IMR-90 (cell line): Measurements from ENCODE around the gene CDO1. TPM values are rescaled to one million over a fixed set of nuclear protein-coding genes. Genes with fewer than 3 reads are reported as not detected.

Experiments used
- ATAC-seq: fragments of 200-7000 bp; cut with Tn5 transposase; 2 replicates; pipeline ENCODE4 v1.9.1; 2020; ENCODE audit warnings: low read depth, mild to moderate bottlenecking, moderate library complexity
- BruUV-seq: library from RNA; stranded (reverse); fragments of 400-500 nt; replicated peaks from 2 replicates; lab custom pipeline; 2021; lab: Mats Ljungman, UMichigan
- CTCF ChIA-PET: fragments of 300-600 bp; formaldehyde crosslinking; extraction: SDS; loops from one replicate; lab custom pipeline; 2021; ENCODE audit warnings: antibody characterized with exemption; lab: Yijun Ruan, JAX
- POLR2A ChIA-PET: fragments of 300-600 bp; sonication (Branson Sonifier 250); formaldehyde crosslinking; loops from one replicate; lab custom pipeline; 2022; ENCODE audit warnings: antibody characterized with exemption; ENCODE audit not compliant: unreplicated experiment; lab: Charles Lee
- DNase-seq: peaks from one replicate; pipeline ENCODE4 v3.0.0; 2013
- H2AFZ ChIP-seq: replicated peaks from 2 replicates; pipeline ENCODE3; 2013; ENCODE audit warnings: low read length, mild to moderate bottlenecking; ENCODE audit not compliant: poor library complexity
- H2AK5ac ChIP-seq: 2 replicates; pipeline ENCODE4 v1.6.1; 2013; ENCODE audit warnings: low read depth, low read length, inconsistent platforms
- H2AK9ac ChIP-seq: replicated peaks from 2 replicates; pipeline ENCODE3; 2013; ENCODE audit warnings: mild to moderate bottlenecking, low read depth, low read length, moderate library complexity; ENCODE audit not compliant: poor library complexity
- H2BK120ac ChIP-seq: 2 replicates; pipeline ENCODE4 v1.6.1; 2013; ENCODE audit warnings: low read depth, low read length, inconsistent platforms
- H2BK15ac ChIP-seq: 3 replicates; pipeline ENCODE4 v1.6.1; 2013; ENCODE audit warnings: low read depth, low read length, inconsistent platforms
- H2BK20ac ChIP-seq: 2 replicates; pipeline ENCODE4 v1.6.1; 2013; ENCODE audit warnings: low read depth, mild to moderate bottlenecking, inconsistent platforms, low read length, moderate library complexity
- H2BK5ac ChIP-seq: 2 replicates; pipeline ENCODE4 v1.6.1; 2013; ENCODE audit warnings: mild to moderate bottlenecking, low read depth, low read length, inconsistent platforms; ENCODE audit not compliant: poor library complexity, severe bottlenecking
- H3K14ac ChIP-seq: replicated peaks from 2 replicates; pipeline ENCODE4 v1.6.1; 2013; ENCODE audit warnings: low read depth, low read length, inconsistent platforms
- H3K18ac ChIP-seq: 2 replicates; pipeline ENCODE4 v1.6.1; 2013; ENCODE audit warnings: low read depth, low read length, control low read depth
- H3K23ac ChIP-seq: 2 replicates; pipeline ENCODE4 v1.6.1; 2013; ENCODE audit warnings: low read depth, low read length, inconsistent platforms
- H3K27ac ChIP-seq: 2 replicates; pipeline ENCODE4 v1.5.1; 2013; ENCODE audit warnings: mild to moderate bottlenecking, control low read depth, low read length; ENCODE audit not compliant: insufficient read depth
- H3K27me3 ChIP-seq: 2 replicates; pipeline ENCODE4 v1.6.1; 2013; ENCODE audit warnings: low read length; ENCODE audit not compliant: control insufficient read depth, insufficient read depth
- H3K36me3 ChIP-seq: 2 replicates; pipeline ENCODE4 v1.6.1; 2013; ENCODE audit warnings: low read length, mixed read lengths; ENCODE audit not compliant: control insufficient read depth, insufficient read depth
- H3K4ac ChIP-seq: 2 replicates; pipeline ENCODE4 v1.6.1; 2013; ENCODE audit warnings: low read depth, low read length, inconsistent platforms
- H3K4me1 ChIP-seq: 2 replicates; pipeline ENCODE4 v1.6.1; 2013; ENCODE audit warnings: low read length, mixed read lengths; ENCODE audit not compliant: control insufficient read depth, insufficient read depth
- H3K4me2 ChIP-seq: 2 replicates; pipeline ENCODE4 v1.6.1; 2013; ENCODE audit warnings: low read depth, mild to moderate bottlenecking, control low read depth, low read length, moderate library complexity
- H3K4me3 ChIP-seq: 2 replicates; pipeline ENCODE4 v1.5.1; 2013; ENCODE audit warnings: low read depth, mild to moderate bottlenecking, control low read depth, low read length, moderate library complexity; ENCODE audit not compliant: insufficient read depth
- H3K56ac ChIP-seq: 2 replicates; pipeline ENCODE4 v1.6.1; 2013; ENCODE audit warnings: low read length, inconsistent platforms; ENCODE audit not compliant: insufficient read depth; ENCODE audit errors: extremely low read depth
- H3K79me1 ChIP-seq, 2 experiments: 2 replicates each; pipeline ENCODE4 v1.6.1; 2013; ENCODE audit warnings: low read length in 2 of 2, inconsistent platforms in 1 of 2, low read depth in 1 of 2
- H3K9ac ChIP-seq: 2 replicates; pipeline ENCODE4 v1.6.1; 2013; ENCODE audit warnings: low read depth, low read length, control low read depth
- H3K9me1 ChIP-seq: 2 replicates; pipeline ENCODE4 v1.6.1; 2013; ENCODE audit warnings: low read length, inconsistent platforms; ENCODE audit not compliant: insufficient read depth
- H3K9me3 ChIP-seq: 2 replicates; pipeline ENCODE4 v1.6.1; 2013; ENCODE audit warnings: low read length; ENCODE audit not compliant: control insufficient read depth, insufficient read depth
- H4K20me1 ChIP-seq: 2 replicates; pipeline ENCODE4 v1.6.1; 2013; ENCODE audit warnings: low read length, inconsistent platforms; ENCODE audit not compliant: insufficient read depth
- H4K5ac ChIP-seq: 2 replicates; pipeline ENCODE4 v1.6.1; 2013; ENCODE audit warnings: mild to moderate bottlenecking, low read depth, low read length, control low read depth
- H4K8ac ChIP-seq, 2 experiments: 2 replicates each; pipeline ENCODE4 v1.6.1; 2013; ENCODE audit warnings: low read depth in 2 of 2, low read length in 2 of 2, control low read depth in 1 of 2, inconsistent platforms in 1 of 2
- H4K91ac ChIP-seq: 2 replicates; pipeline ENCODE4 v1.6.1; 2013; ENCODE audit warnings: low read depth, low read length, inconsistent platforms; ENCODE audit not compliant: insufficient read depth
- BHLHE40 ChIP-seq: fragments of 150-350 bp; IDR thresholded peaks from 2 replicates; pipeline ENCODE4 v1.6.1; 2016; ENCODE audit warnings: mild to moderate bottlenecking, low read depth, low read length
- CEBPB ChIP-seq: IDR thresholded peaks from 2 replicates; pipeline ENCODE4 v1.6.1; 2012; ENCODE audit warnings: low read depth, low read length, improper control_type of control experiment
- CHD1 ChIP-seq: IDR thresholded peaks from 2 replicates; pipeline ENCODE4 v1.6.1; 2012; ENCODE audit warnings: low read depth, low read length, improper control_type of control experiment
- ELK1 ChIP-seq: fragments of 150-350 bp; IDR thresholded peaks from 2 replicates; pipeline ENCODE4 v1.6.1; 2016; ENCODE audit warnings: low read depth, mild to moderate bottlenecking, low read length, moderate library complexity, borderline replicate concordance
- FOS ChIP-seq: fragments of 150-350 bp; IDR thresholded peaks from 2 replicates; pipeline ENCODE4 v1.6.1; 2016; ENCODE audit warnings: low read depth, low read length
- MAFK ChIP-seq: IDR thresholded peaks from 2 replicates; pipeline ENCODE4 v1.6.1; 2012; ENCODE audit warnings: low read depth, low read length, improper control_type of control experiment
- MAZ ChIP-seq: IDR thresholded peaks from 2 replicates; pipeline ENCODE4 v1.6.1; 2012; ENCODE audit warnings: low read depth, mild to moderate bottlenecking, low read length, improper control_type of control experiment, moderate library complexity, borderline replicate concordance
- MXI1 ChIP-seq: IDR thresholded peaks from 2 replicates; pipeline ENCODE4 v1.6.1; 2012; ENCODE audit warnings: low read depth, mild to moderate bottlenecking, low read length, moderate library complexity, borderline replicate concordance
- NFE2L2 ChIP-seq: fragments of 150-350 bp; IDR thresholded peaks from 2 replicates; pipeline ENCODE4 v1.6.1; 2016; ENCODE audit warnings: low read depth, mild to moderate bottlenecking, low read length
- POLR2A ChIP-seq: IDR thresholded peaks from 2 replicates; pipeline ENCODE4 v1.6.1; 2012; ENCODE audit warnings: mild to moderate bottlenecking, low read depth, low read length
- RAD21 ChIP-seq: IDR thresholded peaks from 2 replicates; pipeline ENCODE4 v1.6.1; 2012; ENCODE audit warnings: low read length, improper control_type of control experiment
- RCOR1 ChIP-seq: IDR thresholded peaks from 2 replicates; pipeline ENCODE4 v1.6.1; 2012; ENCODE audit warnings: mild to moderate bottlenecking, low read length, improper control_type of control experiment; ENCODE audit not compliant: insufficient replicate concordance
- SMC3 ChIP-seq: fragments of 150-350 bp; IDR thresholded peaks from 2 replicates; pipeline ENCODE4 v1.6.1; 2016; ENCODE audit warnings: low read depth, mild to moderate bottlenecking, antibody characterized with exemption, low read length, moderate library complexity
- USF2 ChIP-seq: fragments of 150-350 bp; IDR thresholded peaks from 2 replicates; pipeline ENCODE4 v1.6.1; 2017; ENCODE audit warnings: mild to moderate bottlenecking, antibody characterized with exemption, low read length, low read depth
- WGBS, 2 experiments: methylation state at CpG; one replicate each; pipeline versions ENCODE4 v1.1.5 to v1.1.7; 2013; ENCODE audit warnings: missing lambda C conversion rate in 2 of 2; ENCODE audit not compliant: insufficient read length in 1 of 2; ENCODE audit errors: extremely low coverage in 2 of 2; 5-methylcytosine and 5-hydroxymethylcytosine counted together
- dilution Hi-C: fragments of 300-500 bp; cut with HindIII; formaldehyde crosslinking; loops from one replicate; pipeline ENCODE4 v1.14.3; 2018; ENCODE audit warnings: low sequenced_read_pairs; ENCODE audit not compliant: unreplicated experiment
- in situ Hi-C: fragments of 300-500 bp; cut with MboI; formaldehyde crosslinking; loops from 3 replicates; pipeline ENCODE4 v1.14.3; 2019; ENCODE audit warnings: low sequenced_read_pairs, inconsistent platforms, mixed read lengths
- intact Hi-C: fragments of 100-400 bp; cut with micrococcal nuclease; formaldehyde crosslinking; loops from 2 replicates; pipeline ENCODE4 v1.10.0; 2022
- polyA plus RNA-seq, 3 experiments: library from polyadenylated mRNA; depleted of rRNA; stranded (reverse); fragments of >200 nt; gene quantifications; 2 replicates each; pipeline ENCODE4 v1.2.3, GENCODE V29; 2012; ENCODE audit warnings: low replicate concordance in 1 of 3
- total RNA-seq: library from RNA; depleted of rRNA; stranded (reverse); fragments of >200 nt; gene quantifications from 2 replicates; pipeline ENCODE4 v1.2.3, GENCODE V29; 2012
- TF ChIP-seq, protein P1 (sequence below): conservative IDR thresholded peaks from 2 replicates; pipeline ENCODE4 v1.5.1; 2012; ENCODE audit warnings: mild to moderate bottlenecking, low read depth, low read length, improper control_type of control experiment

The CDO1 gene
- total and polyA plus RNA-seq, 2 of the 4 experiments (the other 2 are of a cell fraction), result 4.8 to 8.6 TPM

DNA sequence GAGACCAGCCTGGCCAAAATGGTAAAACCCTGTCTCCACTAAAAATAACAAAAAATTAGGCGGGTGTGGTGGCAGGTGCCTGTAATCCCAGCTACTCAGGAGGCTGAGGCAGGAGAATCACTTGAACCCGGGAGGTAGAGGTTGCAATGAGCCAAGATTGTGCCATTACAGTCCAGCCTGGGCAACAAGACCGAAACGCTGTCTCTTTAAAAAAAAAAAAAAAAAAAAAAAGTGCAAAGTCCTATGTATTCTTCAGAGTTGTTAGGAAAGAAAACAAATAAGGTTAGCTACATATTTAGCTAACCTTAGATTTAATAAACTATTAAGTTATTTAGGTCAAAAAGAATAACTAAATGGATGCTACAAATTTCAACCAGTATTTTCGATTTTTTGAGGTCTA is 13.5 kb upstream of the CDO1 start:
- dilution Hi-C loops, result no loop called here

More for the DNA sequence above, 13.5 kb upstream of the CDO1 start:
- intact Hi-C loops (loop anchor here (10.0 kb wide), 1 partner anchor 285 kb away; the partner anchor contains the start of gene FEM1C), in situ Hi-C loops (loop anchor here (25.0 kb wide), 1 partner anchor 543 kb away; the partner anchor contains the start of gene CCDC112)
- Histone ChIP-seq H3K27me3 (no peaks in the 10 kb centered on the region), H3K23ac (no peak overlapping the region), H3K4me2 (no peak overlapping the region), H2BK120ac (no peak overlapping the region), H4K91ac (no peak overlapping the region), H3K14ac (no peak overlapping the region), H3K4me3 (no peak overlapping the region), H3K79me1 (peaks cover 3 to 4% of the 10 kb centered on the region in 2 experiments; a peak in 3 of 4 replicates), H2AK9ac (no peak overlapping the region), H4K20me1 (no peaks in the 10 kb centered on the region), H3K4me1 (no peaks in the 10 kb centered on the region), H3K27ac (no peak overlapping the region), H2BK15ac (no peak overlapping the region), H3K9ac (no peak overlapping the region), H2AFZ (no peak overlapping the region), H3K4ac (no peak overlapping the region), H4K5ac (no peak overlapping the region), H4K8ac (no peak overlapping the region), H2AK5ac (no peak overlapping the region), H3K56ac (no peak overlapping the region), H3K18ac (no peak overlapping the region), H3K9me1 (no peaks in the 10 kb centered on the region), H3K36me3 (peaks cover 9% of the 10 kb centered on the region), H2BK5ac (no peak overlapping the region), H2BK20ac (no peak overlapping the region), H3K9me3 (no peaks in the 10 kb centered on the region; the same call in 1 of the 2 replicates)
- ATAC-seq (no peak), DNase-seq (no peak)
- ChIA-PET POLR2A (interaction anchor here (0.7 kb wide), 1 partner anchor 477 kb away, joined by 28 read pairs; no protein-coding TSS in a partner anchor), CTCF (no interaction called here)
- no CpG with 5 or more reads among the region's 5 CpGs for WGBS, 2 experiments
- no peak for TF ChIP-seq RCOR1
- no peak for TF ChIP-seq ELK1
- no peak for TF ChIP-seq POLR2A
- no peak for TF ChIP-seq FOS
- no peak for TF ChIP-seq SMC3
- TF ChIP-seq CHD1, result no peak
- TF ChIP-seq MXI1, result no peak
- TF ChIP-seq NFE2L2, result no peak
- no peak for TF ChIP-seq USF2
- TF ChIP-seq BHLHE40, result no peak
- TF ChIP-seq MAZ, result no peak
- no peak for TF ChIP-seq MAFK
- TF ChIP-seq CEBPB, result no peak
- TF ChIP-seq RAD21, result no peak
- TF ChIP-seq, protein P1, sequence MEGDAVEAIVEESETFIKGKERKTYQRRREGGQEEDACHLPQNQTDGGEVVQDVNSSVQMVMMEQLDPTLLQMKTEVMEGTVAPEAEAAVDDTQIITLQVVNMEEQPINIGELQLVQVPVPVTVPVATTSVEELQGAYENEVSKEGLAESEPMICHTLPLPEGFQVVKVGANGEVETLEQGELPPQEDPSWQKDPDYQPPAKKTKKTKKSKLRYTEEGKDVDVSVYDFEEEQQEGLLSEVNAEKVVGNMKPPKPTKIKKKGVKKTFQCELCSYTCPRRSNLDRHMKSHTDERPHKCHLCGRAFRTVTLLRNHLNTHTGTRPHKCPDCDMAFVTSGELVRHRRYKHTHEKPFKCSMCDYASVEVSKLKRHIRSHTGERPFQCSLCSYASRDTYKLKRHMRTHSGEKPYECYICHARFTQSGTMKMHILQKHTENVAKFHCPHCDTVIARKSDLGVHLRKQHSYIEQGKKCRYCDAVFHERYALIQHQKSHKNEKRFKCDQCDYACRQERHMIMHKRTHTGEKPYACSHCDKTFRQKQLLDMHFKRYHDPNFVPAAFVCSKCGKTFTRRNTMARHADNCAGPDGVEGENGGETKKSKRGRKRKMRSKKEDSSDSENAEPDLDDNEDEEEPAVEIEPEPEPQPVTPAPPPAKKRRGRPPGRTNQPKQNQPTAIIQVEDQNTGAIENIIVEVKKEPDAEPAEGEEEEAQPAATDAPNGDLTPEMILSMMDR, result no peak
- BruUV-seq, result no TSS peak
